HepG2 (cell line): ENCODE data around the gene AGT. TPM values are rescaled to one million over a fixed set of nuclear protein-coding genes. Genes with fewer than 3 reads are reported as not detected.

Experiments
- DNMT3B ChIP-seq: conservative IDR thresholded peaks from 2 replicates; pipeline ENCODE4 v1.6.1; 2016; ENCODE audit warnings: missing biosample characterization, control low read depth
- FOXJ3 ChIP-seq: sonication (generic); formaldehyde crosslinking; IDR thresholded peaks from 2 replicates; pipeline ENCODE4 v1.4.0; 2020; ENCODE audit warnings: missing genetic modification reagents, mild to moderate bottlenecking, borderline replicate concordance
- GATA4 ChIP-seq: sonication (generic); IDR thresholded peaks from 2 replicates; pipeline ENCODE4 v1.6.1; 2016; ENCODE audit warnings: antibody characterized with exemption, low read depth, borderline replicate concordance
- IRF9 ChIP-seq: sonication (generic); formaldehyde crosslinking; IDR thresholded peaks from 2 replicates; pipeline ENCODE4 v1.8.0; 2022; ENCODE audit warnings: missing genetic modification reagents, mild to moderate bottlenecking, borderline replicate concordance
- JUN ChIP-seq: sonication (generic); formaldehyde crosslinking; IDR thresholded peaks from 2 replicates; pipeline ENCODE4 v1.4.0; 2020; ENCODE audit warnings: mild to moderate bottlenecking, missing genetic modification reagents
- KAT8 ChIP-seq: IDR thresholded peaks from 2 replicates; pipeline ENCODE4 v1.6.1; 2016; ENCODE audit warnings: missing genetic modification reagents, missing compliant biosample characterization
- MYPOP ChIP-seq: sonication (generic); formaldehyde crosslinking; IDR thresholded peaks from 2 replicates; pipeline ENCODE4 v1.8.1; 2023; ENCODE audit warnings: mild to moderate bottlenecking, moderate library complexity, missing genetic modification reagents
- RARA ChIP-seq: IDR thresholded peaks from 2 replicates; pipeline ENCODE4 v1.6.1; 2016; ENCODE audit warnings: missing genetic modification reagents, missing compliant biosample characterization
- ZBTB20 ChIP-seq: sonication (generic); formaldehyde crosslinking; IDR thresholded peaks from 2 replicates; pipeline ENCODE4 v1.8.1; 2023; ENCODE audit warnings: missing genetic modification reagents, low read depth, mild to moderate bottlenecking, borderline replicate concordance
- ZBTB26 ChIP-seq: IDR thresholded peaks from 2 replicates; pipeline ENCODE4 v1.6.1; 2016; ENCODE audit warnings: missing compliant biosample characterization, missing genetic modification reagents, borderline replicate concordance
- ZHX1 ChIP-seq: sonication (generic); formaldehyde crosslinking; IDR thresholded peaks from 2 replicates; pipeline ENCODE4 v1.8.1; 2022; ENCODE audit warnings: low read depth, mild to moderate bottlenecking, missing genetic modification reagents
- ZNF296 ChIP-seq: sonication (generic); formaldehyde crosslinking; conservative IDR thresholded peaks from 2 replicates; pipeline ENCODE4 v1.5.0; 2020; ENCODE audit warnings: mild to moderate bottlenecking, missing genetic modification reagents
- ZNF33B ChIP-seq: sonication (generic); formaldehyde crosslinking; IDR thresholded peaks from 2 replicates; pipeline ENCODE4 v1.5.1; 2020; ENCODE audit warnings: mild to moderate bottlenecking, missing genetic modification reagents
- ZNF414 ChIP-seq: sonication (generic); formaldehyde crosslinking; IDR thresholded peaks from 2 replicates; pipeline ENCODE4 v1.5.0; 2020; ENCODE audit warnings: missing genetic modification reagents
- ZNF547 ChIP-seq: sonication (generic); formaldehyde crosslinking; IDR thresholded peaks from 2 replicates; pipeline ENCODE4 v1.5.1; 2020; ENCODE audit warnings: mild to moderate bottlenecking, missing genetic modification reagents
- ZNF800 ChIP-seq: sonication (generic); formaldehyde crosslinking; IDR thresholded peaks from 2 replicates; pipeline ENCODE4 v1.4.0; 2020; ENCODE audit warnings: missing genetic modification reagents
- ZNF816 ChIP-seq: sonication (generic); formaldehyde crosslinking; IDR thresholded peaks from 2 replicates; pipeline ENCODE4 v1.8.0; 2022; ENCODE audit warnings: missing genetic modification reagents, mild to moderate bottlenecking, borderline replicate concordance
- ZSCAN29 ChIP-seq: sonication (generic); formaldehyde crosslinking; conservative IDR thresholded peaks from 2 replicates; pipeline ENCODE4 v1.4.0; 2020; ENCODE audit warnings: mild to moderate bottlenecking, missing genetic modification reagents
- polyA plus RNA-seq, 8 experiments: library from polyadenylated mRNA; depleted of rRNA in 3 of 8; stranded (reverse) in 7 of 8; unstranded in 1 of 8; fragments of >200 nt; fragmentation: Illumina TruSeq in 4 of 8; extraction: Trizol in 4 of 8; gene quantifications; 2 replicates each; pipeline versions ENCODE4 v1.2.1 to v1.2.3, GENCODE V29; 2011 to 2016; ENCODE audit warnings: low read depth in 4 of 8, missing spikeins in 1 of 8, mixed read lengths in 1 of 8; ENCODE audit not compliant: insufficient read depth in 1 of 8
- total RNA-seq, 5 experiments: library from RNA; depleted of rRNA; stranded (reverse); fragments of >200 nt; fragmentation: Illumina TruSeq; extraction: Trizol; gene quantifications; 2 replicates each; pipeline ENCODE4 v1.2.3, GENCODE V29; 2016; ENCODE audit warnings: low read depth in 1 of 5

The AGT gene
- total and polyA plus RNA-seq, 2 of the 13 experiments (the other 11 are each of a cell fraction or from before 2014, with no cell fraction given): 892 to 2,071 TPM

GRCh38 chr1:230728710-230729392, 14.9 kb upstream of the AGT start (continued):
- TF ChIP-seq ZHX1 (CRISPR knock-in tag) (peak; percentile 89; the same call in 1 of the 2 replicates), RARA (peak; percentile 98), MYPOP (CRISPR knock-in tag) (0 out of 2 replicates have a peak, but pooled peaks have one; percentile 75), FOXJ3 (CRISPR knock-in tag) (peak; percentile 85; the same call in 1 of the 2 replicates), GATA4 (0 out of 2 replicates have a peak, but pooled peaks have one; percentile 52), ZBTB26 (peak; percentile 78; the same call in 1 of the 2 replicates), ZNF816 (no peak), ZNF296 (no peak), ZNF414 (CRISPR knock-in tag) (peak; percentile 83; the same call in 1 of the 2 replicates), KAT8 (peak; percentile 71; the same call in 1 of the 2 replicates), JUN (CRISPR knock-in tag) (peak; percentile 59; the same call in 1 of the 2 replicates), ZNF800 (CRISPR knock-in tag) (0 out of 2 replicates have a peak, but pooled peaks have one; percentile 60), IRF9 (peak; percentile 72; the same call in 1 of the 2 replicates), DNMT3B (CRISPR knock-in tag) (no peak), ZNF547 (CRISPR knock-in tag) (peak; percentile 52; the same call in 1 of the 2 replicates), ZBTB20 (CRISPR knock-in tag) (peak; percentile 93), ZSCAN29 (CRISPR knock-in tag) (peak; percentile 95), ZNF33B (CRISPR knock-in tag) (no peak; the same call in 1 of the 2 replicates)
